ENCODE data around the gene SYT8.

GRCh38 chr11:1871531-1871930 lies 36.7 kb downstream of the SYT8 start:
- TF ChIP-seq, protein P1, sequence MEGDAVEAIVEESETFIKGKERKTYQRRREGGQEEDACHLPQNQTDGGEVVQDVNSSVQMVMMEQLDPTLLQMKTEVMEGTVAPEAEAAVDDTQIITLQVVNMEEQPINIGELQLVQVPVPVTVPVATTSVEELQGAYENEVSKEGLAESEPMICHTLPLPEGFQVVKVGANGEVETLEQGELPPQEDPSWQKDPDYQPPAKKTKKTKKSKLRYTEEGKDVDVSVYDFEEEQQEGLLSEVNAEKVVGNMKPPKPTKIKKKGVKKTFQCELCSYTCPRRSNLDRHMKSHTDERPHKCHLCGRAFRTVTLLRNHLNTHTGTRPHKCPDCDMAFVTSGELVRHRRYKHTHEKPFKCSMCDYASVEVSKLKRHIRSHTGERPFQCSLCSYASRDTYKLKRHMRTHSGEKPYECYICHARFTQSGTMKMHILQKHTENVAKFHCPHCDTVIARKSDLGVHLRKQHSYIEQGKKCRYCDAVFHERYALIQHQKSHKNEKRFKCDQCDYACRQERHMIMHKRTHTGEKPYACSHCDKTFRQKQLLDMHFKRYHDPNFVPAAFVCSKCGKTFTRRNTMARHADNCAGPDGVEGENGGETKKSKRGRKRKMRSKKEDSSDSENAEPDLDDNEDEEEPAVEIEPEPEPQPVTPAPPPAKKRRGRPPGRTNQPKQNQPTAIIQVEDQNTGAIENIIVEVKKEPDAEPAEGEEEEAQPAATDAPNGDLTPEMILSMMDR (IDR thresholded peaks at IDR 0.05; ENCODE audit: low read length): no peak
- no peak for TF ChIP-seq EZH2phosphoT487 (IDR thresholded peaks at IDR 0.05; ENCODE audit: low read length)

All from MM.1S (cell line).